NCI-H82 treated with DMSO at 0.1 percent for 48 hours (cell line): ENCODE measurements around the gene TFDP1.
"Not testable (repeated sequence)": the region's sequence is repeated elsewhere in the genome, so short reads cannot be mapped to it uniquely, and the experiment has no call there.

Experiments
- DNase-seq: peaks from one replicate; lab custom pipeline; 2025; ENCODE audit not compliant: unreplicated experiment; lab: John Stamatoyannopoulos, UW

Gene TFDP1

DNA sequence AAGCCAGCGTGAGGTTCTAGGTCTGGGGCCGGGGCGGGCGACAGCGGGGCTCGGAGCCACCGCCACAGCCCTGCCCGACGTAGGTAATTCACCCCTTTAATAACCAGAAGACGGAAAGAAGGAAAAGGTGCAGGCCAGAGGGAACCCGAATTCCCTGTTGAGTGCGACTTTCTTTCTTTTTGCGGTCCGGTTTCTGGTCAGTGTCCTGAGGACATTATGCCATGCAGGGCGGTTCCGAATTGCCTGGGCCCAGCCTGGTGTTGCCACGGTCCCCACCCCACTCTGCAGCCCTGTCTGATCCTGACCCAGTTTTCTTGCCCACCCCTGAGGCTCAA lies 18.4 kb upstream of the TFDP1 start:
- DNase-seq: no peak

GRCh38 chr13:113567681-113568080 lies 16.9 kb upstream of the TFDP1 start:
- no peak for DNase-seq

- DNase-seq: no peak
These were observed 11.5 kb upstream of the TFDP1 start for GRCh38 chr13:113573065-113573464.

DNA sequence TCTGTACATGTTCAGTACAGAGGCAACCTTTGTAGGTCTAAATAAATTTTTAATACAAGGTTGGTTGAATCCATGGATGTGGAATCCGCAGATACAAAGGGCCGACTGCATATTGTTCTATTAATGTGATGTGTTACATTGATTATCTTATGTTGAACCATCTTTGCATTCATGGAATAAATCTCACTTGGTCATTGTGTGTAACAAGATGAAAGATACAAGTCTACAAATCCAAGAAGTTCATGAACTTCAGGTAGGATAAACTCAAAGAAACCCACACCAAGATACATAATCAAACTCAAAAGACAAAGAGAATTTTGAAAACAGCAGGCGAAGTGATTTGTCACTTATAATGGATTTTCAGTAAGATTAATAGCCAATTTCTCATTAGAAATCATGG lies 8.0 kb upstream of the TFDP1 start:
- DNase-seq: no peak

- DNase-seq: no peak
These were observed 6.6 kb upstream of the TFDP1 start for GRCh38 chr13:113577881-113578435.

DNA sequence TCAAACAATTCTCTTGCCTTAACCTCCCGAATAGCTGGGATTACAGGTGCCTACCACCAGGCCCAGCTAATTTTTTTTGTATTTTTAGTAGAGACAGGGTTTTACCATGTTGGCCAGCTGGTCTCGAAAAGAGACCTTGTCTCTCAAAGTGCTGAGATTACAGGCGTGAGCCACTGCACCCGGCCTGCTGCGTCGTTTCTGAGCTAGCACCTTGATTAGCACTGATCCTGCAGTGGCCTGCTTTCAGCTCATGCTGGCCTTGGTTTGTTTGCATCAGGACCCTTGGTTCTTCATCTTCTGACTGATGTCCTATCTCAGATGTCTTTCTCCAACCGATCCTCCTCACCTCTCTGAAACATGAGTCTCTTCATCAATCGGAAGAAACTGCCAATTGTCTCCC lies 4.9 kb upstream of the TFDP1 start:
- no peak for DNase-seq

GRCh38 chr13:113581871-113582270 lies 2.7 kb upstream of the TFDP1 start:
- DNase-seq: no peak

GRCh38 chr13:113582841-113583631 lies 1.5 kb upstream of the TFDP1 start:
- no peak for DNase-seq

GRCh38 chr13:113584870-113585671 lies 518 bp downstream of the TFDP1 start:
- no peak for DNase-seq

- no peak for DNase-seq
These were observed 1.3 kb downstream of the TFDP1 start for GRCh38 chr13:113585896-113586295.

- DNase-seq: no peak
These were observed 2.3 kb downstream of the TFDP1 start for GRCh38 chr13:113586661-113587479.

GRCh38 chr13:113588394-113589111 lies 4.0 kb downstream of the TFDP1 start:
- DNase-seq: no peak

- DNase-seq: no peak
These were observed 4.9 kb downstream of the TFDP1 start for GRCh38 chr13:113589251-113589960.

DNA sequence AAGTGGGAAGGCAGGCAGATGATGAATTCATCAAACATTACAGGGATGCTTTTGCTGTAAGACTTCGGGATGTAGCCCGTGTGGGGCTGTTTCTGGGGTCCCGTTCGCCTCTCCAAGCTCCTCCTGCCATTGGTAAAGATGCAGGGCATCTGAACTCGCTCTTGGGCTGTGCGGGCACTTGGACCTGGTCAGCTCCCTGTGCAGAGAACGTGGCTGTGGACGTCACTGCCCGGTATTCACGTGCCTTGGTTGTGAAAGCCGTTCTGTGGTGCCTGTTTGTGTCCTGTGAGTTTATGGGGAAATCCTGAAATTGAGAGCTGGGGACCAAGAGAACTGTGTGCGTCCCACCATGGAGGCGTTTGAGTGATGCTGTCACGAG lies 5.4 kb downstream of the TFDP1 start:
- DNase-seq: no peak

DNA sequence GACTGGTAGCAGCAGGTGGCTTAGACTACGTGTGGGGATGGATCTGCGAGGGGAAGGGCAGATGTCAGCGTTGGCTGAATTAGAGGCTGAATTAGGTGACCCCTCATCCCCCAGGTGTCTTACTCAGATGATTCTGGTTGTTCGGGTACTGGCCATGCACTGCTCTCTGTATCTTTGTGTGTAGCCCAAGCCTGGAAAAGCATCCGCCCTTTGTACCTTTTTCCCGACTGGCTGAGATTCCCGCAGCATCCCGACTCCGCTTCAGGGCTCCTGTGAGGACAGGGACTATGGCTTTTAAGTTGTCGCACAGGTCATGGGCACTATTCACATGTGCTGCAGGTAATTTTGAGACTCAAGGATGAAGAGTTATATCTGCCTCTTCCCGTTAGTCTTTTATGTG lies 7.2 kb downstream of the TFDP1 start:
- DNase-seq: no peak

- DNase-seq: no peak
These were observed 8.0 kb downstream of the TFDP1 start for GRCh38 chr13:113592571-113592970.

GRCh38 chr13:113594066-113594821 lies 9.7 kb downstream of the TFDP1 start:
- not testable (repeated sequence) for DNase-seq

GRCh38 chr13:113595131-113595530 lies 10.6 kb downstream of the TFDP1 start:
- DNase-seq: no peak
